HepG2 (cell line): Measurements from ENCODE around the gene BIRC5. TPM values are rescaled to one million over a fixed set of nuclear protein-coding genes. Genes with fewer than 3 reads are reported as not detected.

Source experiments
- BHLHE40 ChIP-seq: IDR thresholded peaks from 2 replicates; pipeline ENCODE4 v1.6.1; 2011; ENCODE audit warnings: low read length, improper control_type of control experiment
- FOXP1 ChIP-seq, 2 experiments: fragments of 450-650 bp in 1 of 2; IDR thresholded peaks; 2 replicates each; pipeline ENCODE4 v1.6.1; 2017 to 2018; ENCODE audit warnings: antibody characterized with exemption in 1 of 2
- GZF1 ChIP-seq: sonication (generic); formaldehyde crosslinking; IDR thresholded peaks from 2 replicates; pipeline ENCODE4 v1.5.1; 2020; ENCODE audit warnings: mild to moderate bottlenecking, missing genetic modification reagents
- HOXA3 ChIP-seq: sonication (generic); formaldehyde crosslinking; IDR thresholded peaks from 2 replicates; pipeline ENCODE4 v1.5.0; 2020; ENCODE audit warnings: missing genetic modification reagents
- NFE2L1 ChIP-seq: sonication (generic); formaldehyde crosslinking; IDR thresholded peaks from 2 replicates; pipeline ENCODE4 v1.4.0; 2020; ENCODE audit warnings: missing genetic modification reagents, mild to moderate bottlenecking, borderline replicate concordance
- RFX5 ChIP-seq: IDR thresholded peaks from 2 replicates; pipeline ENCODE4 v1.6.1; 2011; ENCODE audit warnings: low read depth, low read length, improper control_type of control experiment
- TBX2 ChIP-seq: sonication (generic); formaldehyde crosslinking; IDR thresholded peaks from 2 replicates; pipeline ENCODE4 v1.5.0; 2020; ENCODE audit warnings: missing genetic modification reagents, mild to moderate bottlenecking, borderline replicate concordance
- ZFYVE20 ChIP-seq: sonication (generic); formaldehyde crosslinking; IDR thresholded peaks from 2 replicates; pipeline ENCODE4 v1.8.0; 2023; ENCODE audit warnings: low read depth, mild to moderate bottlenecking, moderate library complexity, missing genetic modification reagents, borderline replicate concordance
- ZNF687 ChIP-seq: sonication (generic); formaldehyde crosslinking; IDR thresholded peaks from 2 replicates; pipeline ENCODE4 v1.5.1; 2020; ENCODE audit warnings: mild to moderate bottlenecking, missing genetic modification reagents, moderate library complexity
- ZXDC ChIP-seq: sonication (generic); formaldehyde crosslinking; IDR thresholded peaks from 2 replicates; pipeline ENCODE4 v1.5.0; 2020; ENCODE audit warnings: mild to moderate bottlenecking, missing genetic modification reagents
- polyA plus RNA-seq, 8 experiments: library from polyadenylated mRNA; depleted of rRNA in 3 of 8; stranded (reverse) in 7 of 8; unstranded in 1 of 8; fragments of >200 nt; fragmentation: Illumina TruSeq in 4 of 8; extraction: Trizol in 4 of 8; gene quantifications; 2 replicates each; pipeline versions ENCODE4 v1.2.1 to v1.2.3, GENCODE V29; 2011 to 2016; ENCODE audit warnings: low read depth in 4 of 8, missing spikeins in 1 of 8, mixed read lengths in 1 of 8; ENCODE audit not compliant: insufficient read depth in 1 of 8
- total RNA-seq, 5 experiments: library from RNA; depleted of rRNA; stranded (reverse); fragments of >200 nt; fragmentation: Illumina TruSeq; extraction: Trizol; gene quantifications; 2 replicates each; pipeline ENCODE4 v1.2.3, GENCODE V29; 2016; ENCODE audit warnings: low read depth in 1 of 5

Gene BIRC5
- total and polyA plus RNA-seq, 2 of the 13 experiments (the other 11 are each of a cell fraction or from before 2014, with no cell fraction given), result 30.3 to 135 TPM

DNA sequence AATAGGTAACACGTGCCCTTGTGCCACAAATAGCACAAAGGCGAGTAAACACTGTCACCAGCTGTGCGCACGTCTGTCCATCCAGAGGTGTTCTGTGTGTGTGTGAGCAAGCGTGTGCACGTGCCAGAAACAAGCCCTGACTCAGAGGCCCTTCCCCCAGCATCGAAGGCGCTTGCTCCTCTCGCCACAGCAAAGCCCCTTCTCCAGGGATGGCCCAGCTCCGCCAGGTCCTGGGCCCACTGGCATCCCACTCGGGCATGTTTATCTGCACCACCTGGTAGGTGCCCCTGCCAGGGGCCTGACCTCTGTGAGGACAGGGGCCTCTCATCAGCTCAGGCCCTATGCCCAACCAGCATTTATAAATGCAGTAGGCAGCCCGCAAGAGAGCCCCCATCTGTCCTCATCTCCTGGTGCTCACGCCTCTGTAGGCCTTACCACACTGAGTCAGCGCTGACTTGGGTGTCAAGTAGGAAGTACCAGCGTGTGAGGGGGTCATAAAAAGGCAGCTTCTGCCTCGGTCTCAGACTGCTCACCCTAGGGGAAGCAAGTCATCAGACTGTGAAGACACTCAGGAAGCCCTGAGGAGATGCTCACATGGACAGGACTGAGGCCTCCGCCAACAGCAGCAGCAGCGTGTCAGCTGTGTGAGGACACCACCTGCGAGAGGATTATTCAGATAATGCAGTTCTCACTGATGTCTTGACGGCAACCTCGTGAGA is 28.1 kb downstream of the BIRC5 start (continued):
- TF ChIP-seq ZNF687 (CRISPR knock-in tag) (peak; percentile 41), ZFYVE20 (0 out of 2 replicates have a peak, but pooled peaks have one; percentile 28), TBX2 (CRISPR knock-in tag) (peak; percentile 29; the same call in 1 of the 2 replicates), RFX5 (no peak), NFE2L1 (CRISPR knock-in tag) (0 out of 2 replicates have a peak, but pooled peaks have one; percentile 50), ZXDC (CRISPR knock-in tag) (peak; percentile 83; the same call in 1 of the 2 replicates), FOXP1 (IDR thresholded peaks at IDR 0.05) (no peak), FOXP1 (CRISPR knock-in tag; IDR thresholded peaks at IDR 0.05) (0 out of 2 replicates have a peak, but pooled peaks have one; percentile 32), BHLHE40 (peak; percentile 92), HOXA3 (CRISPR knock-in tag) (peak; percentile 10; the same call in 1 of the 2 replicates), GZF1 (CRISPR knock-in tag) (no peak)
